Esophagus muscularis mucosa (tissue), 4 donors: ENCODE measurements around the gene ZNF736.

Experiments used
- CTCF ChIP-seq, 3 experiments: fragments of 200-600 bp in 2 of 3; fragments of 450-650 bp in 1 of 3; sonication (generic) in 2 of 3; IDR thresholded peaks; one replicate each; pipeline ENCODE4 v1.5.1; 2017 to 2019; ENCODE audit warnings: antibody characterized with exemption in 3 of 3, mild to moderate bottlenecking in 2 of 3, moderate library complexity in 1 of 3
- EP300 ChIP-seq: sonication (generic); formaldehyde crosslinking; IDR thresholded peaks from one replicate; pipeline ENCODE4 v1.6.1; 2017; ENCODE audit warnings: antibody characterized with exemption
- POLR2A ChIP-seq: fragments of 450-650 bp; IDR thresholded peaks from one replicate; pipeline ENCODE4 v1.6.1; 2017; ENCODE audit warnings: antibody characterized with exemption, moderate library complexity, mild to moderate bottlenecking, low read depth
- POLR2AphosphoS5 ChIP-seq, 2 donors: sonication (generic); formaldehyde crosslinking; IDR thresholded peaks; one replicate each; pipeline ENCODE4 v1.6.1; 2017; ENCODE audit warnings: antibody characterized with exemption in 2 of 2

- TF ChIP-seq CTCF (IDR thresholded peaks at IDR 0.05) (no peak), POLR2AphosphoS5 (IDR thresholded peaks at IDR 0.05) (no peak), POLR2A (no peak), EP300 (no peak)
Measured at GRCh38 chr7:64371116-64371515, 57.4 kb downstream of the ZNF736 start.
